HL-60 (cell line): ENCODE results near the gene TLE2.

ENCODE experiments used
- DNase-seq, 2 experiments: peaks; one replicate each; pipeline ENCODE4 v3.0.0-alpha.2; 2010 to 2020; ENCODE audit warnings: low read depth in 1 of 2, low spot score in 1 of 2
- H3K27ac ChIP-seq: fragments of 250-450 bp; sonication (Bioruptor Pico); replicated peaks from 2 replicates; pipeline ENCODE4 v1.5.1; 2020; ENCODE audit warnings: mild to moderate bottlenecking, moderate library complexity
- H3K27me3 ChIP-seq: fragments of 250-450 bp; sonication (Bioruptor Pico); 2 replicates; pipeline ENCODE4 v1.5.1; 2021; ENCODE audit warnings: mild to moderate bottlenecking, moderate library complexity; ENCODE audit not compliant: insufficient read depth, poor library complexity, severe bottlenecking
- H3K4me3 ChIP-seq: replicated peaks from 2 replicates; pipeline ENCODE4 v1.5.1; 2011; ENCODE audit warnings: mild to moderate bottlenecking, control low read depth, low read length; ENCODE audit not compliant: insufficient read depth
- GABPA ChIP-seq: IDR thresholded peaks from 2 replicates; pipeline ENCODE4 v1.6.1; 2012; ENCODE audit warnings: low read depth
- POLR2AphosphoS5 ChIP-seq: IDR thresholded peaks from 2 replicates; pipeline ENCODE4 v1.6.1; 2012; ENCODE audit warnings: low read depth
- REST ChIP-seq: IDR thresholded peaks from 2 replicates; pipeline ENCODE4 v1.6.1; 2012; ENCODE audit warnings: low read depth; ENCODE audit not compliant: insufficient replicate concordance
- SPI1 ChIP-seq: IDR thresholded peaks from 2 replicates; pipeline ENCODE4 v1.6.1; 2012; ENCODE audit warnings: low read depth, mild to moderate bottlenecking, borderline replicate concordance
- TF ChIP-seq, protein P1 (sequence below): IDR thresholded peaks from one replicate; pipeline ENCODE4 v1.5.1; 2011; ENCODE audit warnings: low read length, control low read depth, inconsistent platforms; ENCODE audit not compliant: insufficient read depth

TLE2 gene

DNA sequence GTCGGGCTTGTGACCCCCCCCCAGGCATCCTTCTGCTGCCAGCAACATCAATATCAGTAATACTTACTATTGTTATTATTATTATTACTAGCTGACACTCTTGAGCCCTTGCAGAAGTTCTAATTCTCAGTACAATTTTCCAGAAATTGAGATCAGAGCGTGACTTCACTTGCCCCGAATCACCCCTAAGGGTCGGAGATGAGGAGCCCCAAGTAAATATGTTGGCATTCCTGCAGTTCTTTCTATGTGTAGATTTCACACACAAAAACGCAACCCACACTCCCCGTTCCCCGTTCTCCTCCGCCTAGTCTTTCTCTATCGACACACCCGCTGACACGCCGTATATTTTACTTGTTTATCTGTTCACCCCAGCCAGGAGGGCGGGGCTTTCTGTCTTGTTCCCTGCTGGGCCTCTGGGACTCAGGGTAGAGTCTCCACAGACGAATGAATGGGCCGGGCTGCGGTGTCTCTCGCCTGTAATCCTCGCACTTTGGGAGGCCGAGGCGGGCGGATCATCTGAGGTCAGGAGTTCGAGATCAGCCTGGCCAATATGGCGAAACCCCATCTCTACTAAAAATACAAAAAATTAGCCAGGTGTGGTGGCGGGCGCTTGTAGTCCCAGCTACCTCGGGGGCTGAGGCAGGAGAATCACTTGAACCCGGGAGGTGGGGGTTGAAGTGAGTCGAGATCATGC, 18.6 kb upstream of the TLE2 start:
- TF ChIP-seq, protein P1, sequence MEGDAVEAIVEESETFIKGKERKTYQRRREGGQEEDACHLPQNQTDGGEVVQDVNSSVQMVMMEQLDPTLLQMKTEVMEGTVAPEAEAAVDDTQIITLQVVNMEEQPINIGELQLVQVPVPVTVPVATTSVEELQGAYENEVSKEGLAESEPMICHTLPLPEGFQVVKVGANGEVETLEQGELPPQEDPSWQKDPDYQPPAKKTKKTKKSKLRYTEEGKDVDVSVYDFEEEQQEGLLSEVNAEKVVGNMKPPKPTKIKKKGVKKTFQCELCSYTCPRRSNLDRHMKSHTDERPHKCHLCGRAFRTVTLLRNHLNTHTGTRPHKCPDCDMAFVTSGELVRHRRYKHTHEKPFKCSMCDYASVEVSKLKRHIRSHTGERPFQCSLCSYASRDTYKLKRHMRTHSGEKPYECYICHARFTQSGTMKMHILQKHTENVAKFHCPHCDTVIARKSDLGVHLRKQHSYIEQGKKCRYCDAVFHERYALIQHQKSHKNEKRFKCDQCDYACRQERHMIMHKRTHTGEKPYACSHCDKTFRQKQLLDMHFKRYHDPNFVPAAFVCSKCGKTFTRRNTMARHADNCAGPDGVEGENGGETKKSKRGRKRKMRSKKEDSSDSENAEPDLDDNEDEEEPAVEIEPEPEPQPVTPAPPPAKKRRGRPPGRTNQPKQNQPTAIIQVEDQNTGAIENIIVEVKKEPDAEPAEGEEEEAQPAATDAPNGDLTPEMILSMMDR = no peak
- TF ChIP-seq POLR2AphosphoS5 (no peak), GABPA (no peak), SPI1 (no peak), REST (no peak)
- H3K27me3 ChIP-seq = peaks cover 22% of the 10 kb centered on the region
- no peak overlapping the region for H3K27ac ChIP-seq
- H3K4me3 ChIP-seq = no peak overlapping the region
- peak in 1 of 2 experiments; percentile 31 for DNase-seq

DNA sequence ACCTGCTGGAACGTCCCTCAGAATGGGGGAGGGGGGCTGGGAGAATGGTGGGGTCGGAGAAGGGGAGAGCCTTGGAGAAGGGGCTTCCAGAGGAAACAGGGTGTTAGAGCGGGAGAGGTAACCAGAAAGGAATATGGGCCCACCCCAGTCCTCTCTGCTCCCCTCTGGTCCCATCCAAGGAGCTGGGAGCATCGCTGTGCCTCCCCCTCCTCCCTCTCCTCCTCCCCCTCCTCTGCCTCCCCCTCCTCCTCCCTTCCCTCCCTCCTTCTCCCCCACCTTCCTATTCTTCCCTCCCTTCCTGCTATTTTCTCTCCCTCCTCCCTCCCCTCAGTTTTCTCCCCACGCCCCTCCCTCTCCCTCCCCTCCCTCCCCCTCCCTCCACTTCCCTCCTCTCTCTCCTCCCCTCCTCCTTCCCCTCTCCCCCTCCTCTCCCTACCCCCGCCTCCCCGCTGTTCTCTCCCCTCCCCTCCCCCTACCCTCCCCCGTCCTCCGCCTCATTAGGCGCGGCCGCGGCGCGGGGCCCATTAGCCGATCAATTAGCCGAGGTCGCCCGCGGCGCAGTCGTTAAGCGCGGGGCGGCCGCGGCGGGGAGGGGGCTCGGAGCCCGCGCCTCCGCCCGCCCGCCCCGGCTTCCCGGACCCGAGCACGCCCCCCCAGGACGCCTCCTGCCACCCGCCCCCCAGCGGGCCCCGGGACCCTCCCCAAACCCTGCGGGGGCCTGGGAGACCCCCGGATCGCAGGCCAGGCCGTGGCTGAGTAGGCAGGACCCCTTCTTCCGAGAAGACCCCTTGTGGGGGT, 17.8 kb upstream of the TLE2 start:
- TF ChIP-seq SPI1 (no peak), GABPA (no peak), POLR2AphosphoS5 (no peak)
- TF ChIP-seq, protein P1 = no peak
- H3K27me3 ChIP-seq = peaks cover 23% of the 10 kb centered on the region
- DNase-seq = no peak
- no peak overlapping the region for H3K27ac ChIP-seq
- H3K4me3 ChIP-seq = no peak overlapping the region

- peaks cover 30% of the 10 kb centered on the region for H3K27me3 ChIP-seq
- H3K27ac ChIP-seq = no peak overlapping the region
- H3K4me3 ChIP-seq = no peak overlapping the region
- no peak for TF ChIP-seq GABPA
- no peak for TF ChIP-seq POLR2AphosphoS5
- TF ChIP-seq, protein P1 = no peak
- TF ChIP-seq SPI1 = no peak
- TF ChIP-seq REST = no peak
- no peak for DNase-seq
These were observed 17.0 kb upstream of the TLE2 start for GRCh38 chr19:3045885-3046697.
